Esophagus muscularis mucosa (tissue), 4 donors: Measurements from ENCODE around the gene COMMD7.

Experiments
- CTCF ChIP-seq, 3 experiments: fragments of 200-600 bp in 2 of 3; fragments of 450-650 bp in 1 of 3; sonication (generic) in 2 of 3; IDR thresholded peaks; one replicate each; pipeline ENCODE4 v1.5.1; 2017 to 2019; ENCODE audit warnings: antibody characterized with exemption in 3 of 3, mild to moderate bottlenecking in 2 of 3, moderate library complexity in 1 of 3
- EP300 ChIP-seq: sonication (generic); formaldehyde crosslinking; IDR thresholded peaks from one replicate; pipeline ENCODE4 v1.6.1; 2017; ENCODE audit warnings: antibody characterized with exemption
- POLR2A ChIP-seq: fragments of 450-650 bp; IDR thresholded peaks from one replicate; pipeline ENCODE4 v1.6.1; 2017; ENCODE audit warnings: antibody characterized with exemption, moderate library complexity, mild to moderate bottlenecking, low read depth
- POLR2AphosphoS5 ChIP-seq, 2 donors: sonication (generic); formaldehyde crosslinking; IDR thresholded peaks; one replicate each; pipeline ENCODE4 v1.6.1; 2017; ENCODE audit warnings: antibody characterized with exemption in 2 of 2

GRCh38 chr20:32731882-32732266 lies 11.4 kb downstream of the COMMD7 start:
- no peak for TF ChIP-seq POLR2A
- TF ChIP-seq EP300, result no peak
- no peak for TF ChIP-seq CTCF (IDR thresholded peaks at IDR 0.05)
- TF ChIP-seq POLR2AphosphoS5 (IDR thresholded peaks at IDR 0.05), result no peak
